ENCODE data around the gene GGTLC1. TPM values are rescaled to one million over a fixed set of nuclear protein-coding genes. Genes with fewer than 3 reads are reported as not detected.

GGTLC1 gene
- total RNA-seq, 1 donor from 2014 or later, result not detected

DNA sequence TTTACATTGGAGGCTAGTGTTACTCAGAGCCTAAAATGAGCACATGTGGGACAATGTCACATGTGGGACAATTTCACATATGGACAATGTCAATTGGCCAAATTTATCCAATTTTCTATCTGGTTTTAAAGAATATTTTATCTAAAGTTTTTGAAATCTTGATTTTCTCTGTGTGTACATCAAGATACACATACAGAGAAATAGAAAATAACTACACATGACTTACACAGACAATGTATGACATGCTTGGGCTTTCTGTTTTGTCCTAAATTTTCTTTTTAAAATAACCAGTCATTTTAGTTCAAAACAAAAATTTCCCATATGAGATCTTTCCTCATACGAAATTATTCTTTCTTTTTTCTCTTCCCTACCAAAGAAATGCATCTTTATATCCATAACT, 24.6 kb downstream of the GGTLC1 start:
- DNase-seq (ENCODE audit: low spot score in 2 of 2), result no peak
- Histone ChIP-seq H3K27me3 (no peaks in the 10 kb centered on the region), H3K9me3 (no peaks in the 10 kb centered on the region), H3K4me3 (no peak overlapping the region), H3K27ac (no peak overlapping the region), H3K4me1 (no peaks in the 10 kb centered on the region), H3K36me3 (no peaks in the 10 kb centered on the region)
- TF ChIP-seq, protein P1, sequence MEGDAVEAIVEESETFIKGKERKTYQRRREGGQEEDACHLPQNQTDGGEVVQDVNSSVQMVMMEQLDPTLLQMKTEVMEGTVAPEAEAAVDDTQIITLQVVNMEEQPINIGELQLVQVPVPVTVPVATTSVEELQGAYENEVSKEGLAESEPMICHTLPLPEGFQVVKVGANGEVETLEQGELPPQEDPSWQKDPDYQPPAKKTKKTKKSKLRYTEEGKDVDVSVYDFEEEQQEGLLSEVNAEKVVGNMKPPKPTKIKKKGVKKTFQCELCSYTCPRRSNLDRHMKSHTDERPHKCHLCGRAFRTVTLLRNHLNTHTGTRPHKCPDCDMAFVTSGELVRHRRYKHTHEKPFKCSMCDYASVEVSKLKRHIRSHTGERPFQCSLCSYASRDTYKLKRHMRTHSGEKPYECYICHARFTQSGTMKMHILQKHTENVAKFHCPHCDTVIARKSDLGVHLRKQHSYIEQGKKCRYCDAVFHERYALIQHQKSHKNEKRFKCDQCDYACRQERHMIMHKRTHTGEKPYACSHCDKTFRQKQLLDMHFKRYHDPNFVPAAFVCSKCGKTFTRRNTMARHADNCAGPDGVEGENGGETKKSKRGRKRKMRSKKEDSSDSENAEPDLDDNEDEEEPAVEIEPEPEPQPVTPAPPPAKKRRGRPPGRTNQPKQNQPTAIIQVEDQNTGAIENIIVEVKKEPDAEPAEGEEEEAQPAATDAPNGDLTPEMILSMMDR (IDR thresholded peaks at IDR 0.05), result no peak
- intact Hi-C loops (cut with DNase I), result no loop called here

DNA sequence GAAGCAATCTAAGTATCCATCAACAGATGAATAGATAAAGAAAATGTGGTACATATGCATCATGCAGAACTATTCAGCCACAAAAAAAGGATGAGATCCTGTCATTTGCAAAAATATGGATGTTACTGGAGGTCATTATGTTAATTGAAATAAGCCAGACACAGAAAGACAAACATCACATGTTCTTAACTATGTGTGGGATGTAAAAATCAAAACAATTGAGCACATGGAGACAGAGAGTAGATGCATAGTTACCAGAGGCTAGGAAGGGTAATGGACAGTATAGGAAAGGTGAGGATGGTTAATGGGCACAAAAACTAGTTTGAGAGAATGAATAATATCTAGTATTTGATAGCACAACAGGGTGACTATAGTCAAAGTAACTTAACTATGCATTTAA, 26.3 kb downstream of the GGTLC1 start:
- no peak for DNase-seq (ENCODE audit: low spot score in 2 of 2)
- Histone ChIP-seq H3K9me3 (no peaks in the 10 kb centered on the region), H3K36me3 (no peaks in the 10 kb centered on the region), H3K27me3 (no peaks in the 10 kb centered on the region), H3K4me3 (no peak overlapping the region), H3K4me1 (no peaks in the 10 kb centered on the region), H3K27ac (no peak overlapping the region)
- TF ChIP-seq, protein P1 (IDR thresholded peaks at IDR 0.05), result no peak
- intact Hi-C loops (cut with DNase I), result no loop called here

DNA sequence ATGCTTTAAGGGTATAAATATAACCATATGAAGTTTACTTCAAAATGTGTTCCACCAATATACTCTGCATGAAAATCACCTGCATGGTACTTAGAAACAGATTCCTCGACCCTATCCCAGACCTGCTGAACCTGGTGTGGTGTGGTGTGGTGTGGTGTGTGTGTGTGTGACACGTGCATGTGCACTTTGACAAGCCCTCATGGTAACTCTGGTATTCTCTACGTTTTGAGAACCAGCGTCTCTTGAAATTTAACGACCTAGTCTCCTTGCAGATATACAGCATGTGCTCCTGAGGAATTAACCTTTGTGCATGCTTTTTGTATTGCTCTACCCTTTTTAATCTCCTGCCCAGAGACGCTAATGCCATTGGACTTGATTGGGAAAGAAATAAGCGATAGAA, 29.5 kb downstream of the GGTLC1 start:
- no peaks in the 10 kb centered on the region for H3K27me3 ChIP-seq
- H3K27ac ChIP-seq, result no peak overlapping the region
- H3K9me3 ChIP-seq, result no peaks in the 10 kb centered on the region
- intact Hi-C loops (cut with DNase I), result no loop called here
- H3K36me3 ChIP-seq, result no peaks in the 10 kb centered on the region
- no peak overlapping the region for H3K4me3 ChIP-seq
- no peaks in the 10 kb centered on the region for H3K4me1 ChIP-seq
- TF ChIP-seq, protein P1 (IDR thresholded peaks at IDR 0.05), result no peak
- no peak for DNase-seq (ENCODE audit: low spot score in 2 of 2)

DNA sequence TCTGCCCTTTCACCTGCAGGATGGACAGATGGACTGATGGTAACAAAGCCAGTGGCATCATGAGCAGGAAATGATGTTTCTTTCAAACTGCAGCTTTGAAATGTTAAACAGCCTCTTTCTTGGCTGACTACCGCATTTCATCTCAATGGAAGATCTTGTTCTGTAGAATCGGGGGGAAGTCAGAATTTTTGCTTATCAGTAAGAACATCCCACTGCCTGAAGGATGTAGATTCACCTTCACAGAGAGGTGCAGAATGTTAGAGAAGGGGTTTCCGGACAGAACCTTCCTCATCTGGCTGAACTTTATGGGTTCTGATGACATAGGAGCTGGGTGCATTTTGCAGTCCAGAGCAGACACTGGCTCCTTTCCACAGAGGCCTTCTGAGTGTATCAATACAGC, 32.7 kb downstream of the GGTLC1 start:
- H3K27ac ChIP-seq, result no peak overlapping the region
- intact Hi-C loops (cut with DNase I), result no loop called here
- TF ChIP-seq, protein P1 (IDR thresholded peaks at IDR 0.05), result no peak
- H3K27me3 ChIP-seq, result no peaks in the 10 kb centered on the region
- no peak for DNase-seq (ENCODE audit: low spot score in 2 of 2)
- H3K9me3 ChIP-seq, result no peaks in the 10 kb centered on the region
- no peaks in the 10 kb centered on the region for H3K36me3 ChIP-seq
- H3K4me1 ChIP-seq, result no peaks in the 10 kb centered on the region
- no peak overlapping the region for H3K4me3 ChIP-seq

DNA sequence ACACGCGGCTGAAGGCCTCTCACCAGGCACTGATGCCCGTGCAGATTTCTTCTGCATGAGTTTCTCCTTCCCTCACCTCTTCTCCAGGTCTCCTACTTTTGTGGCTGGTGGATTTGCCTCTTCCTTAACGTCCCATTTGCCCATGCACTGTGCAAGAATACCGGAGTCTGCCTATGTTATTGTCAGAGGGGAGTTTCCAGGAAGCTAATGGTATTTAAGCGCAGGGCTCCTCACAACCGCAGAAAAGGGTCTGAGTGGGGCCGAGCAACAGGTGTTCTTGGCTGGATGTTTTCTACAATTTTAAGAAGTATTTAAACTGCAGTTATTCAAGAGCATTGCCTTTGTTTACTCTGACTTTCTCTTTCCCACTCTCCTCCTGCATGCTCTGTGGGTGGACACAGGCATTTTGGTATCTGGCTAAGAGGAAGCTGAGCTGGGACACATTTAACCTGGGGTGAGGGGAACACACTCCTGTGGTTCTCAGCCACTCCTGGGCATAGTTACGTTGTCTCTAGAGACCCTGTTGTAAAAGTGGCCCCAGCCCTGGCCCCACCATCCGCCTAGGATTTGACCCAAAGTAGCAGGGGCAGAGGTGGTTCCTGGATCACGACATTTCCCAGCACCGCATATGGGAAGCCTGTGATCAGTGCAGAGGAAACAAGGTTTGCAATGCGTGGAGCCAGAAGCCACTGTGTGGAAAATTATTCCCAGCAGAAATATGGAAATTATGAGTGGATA, 34.4 kb downstream of the GGTLC1 start:
- Histone ChIP-seq H3K27ac (no peak overlapping the region), H3K9me3 (no peaks in the 10 kb centered on the region), H3K36me3 (no peaks in the 10 kb centered on the region), H3K4me3 (no peak overlapping the region), H3K27me3 (no peaks in the 10 kb centered on the region), H3K4me1 (no peaks in the 10 kb centered on the region)
- no peak for DNase-seq (ENCODE audit: low spot score in 2 of 2)
- intact Hi-C loops (cut with DNase I), result no loop called here
- TF ChIP-seq, protein P1 (IDR thresholded peaks at IDR 0.05), result no peak

DNA sequence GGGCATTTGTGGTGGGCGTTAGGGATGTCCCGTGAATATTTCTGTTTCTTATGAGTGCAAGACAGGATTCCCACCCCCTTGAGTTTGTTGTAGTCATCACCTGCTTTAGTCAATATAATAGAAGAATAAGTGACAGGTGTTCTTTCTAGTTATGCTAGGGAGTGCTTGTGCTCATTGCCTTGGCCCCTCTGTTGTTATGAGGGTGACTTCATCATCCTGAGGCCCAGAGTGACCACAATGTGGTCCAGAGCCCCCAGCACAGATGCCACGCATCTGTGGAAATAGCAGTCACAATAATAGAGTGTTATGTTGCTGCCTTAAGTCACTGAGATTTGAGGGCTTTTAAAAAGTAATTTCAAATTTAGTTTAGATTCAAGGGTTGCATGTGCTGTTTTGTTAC, 42.4 kb downstream of the GGTLC1 start:
- intact Hi-C loops (cut with DNase I), result no loop called here
- no peak overlapping the region for H3K27ac ChIP-seq
- no peak for DNase-seq (ENCODE audit: low spot score in 2 of 2)
- H3K36me3 ChIP-seq, result no peaks in the 10 kb centered on the region
- TF ChIP-seq, protein P1 (IDR thresholded peaks at IDR 0.05), result no peak
- no peaks in the 10 kb centered on the region for H3K4me1 ChIP-seq
- H3K27me3 ChIP-seq, result no peaks in the 10 kb centered on the region
- H3K9me3 ChIP-seq, result no peaks in the 10 kb centered on the region
- H3K4me3 ChIP-seq, result no peak overlapping the region
